Left lobe of liver (tissue), 2 donors: ENCODE measurements around the gene F10. TPM values are rescaled to one million over a fixed set of nuclear protein-coding genes. Genes with fewer than 3 reads are reported as not detected.
"Not testable (repeated sequence)": the region's sequence is repeated elsewhere in the genome, so short reads cannot be mapped to it uniquely, and the experiment has no call there.

Experiments
- ATAC-seq: fragments of 200-7000 bp; cut with Tn5 transposase; one replicate; pipeline ENCODE4 v1.9.1; 2020; ENCODE audit warnings: mild to moderate bottlenecking, moderate library complexity
- DNase-seq: peaks from one replicate; pipeline ENCODE4 v3.0.0-alpha.2; 2020; ENCODE audit warnings: low spot score
- total RNA-seq: library from RNA; stranded (reverse); gene quantifications from one replicate; pipeline ENCODE4 v1.2.1, GENCODE V29; 2021
- donor health status: DM: no; HTN: no; CAD: no; lungs with moderate emphysema.
- donor health status: DM: no; HTN: yes; CAD: no.

F10 gene
- total RNA-seq, 1 donor from 2014 or later: 124 TPM

DNA sequence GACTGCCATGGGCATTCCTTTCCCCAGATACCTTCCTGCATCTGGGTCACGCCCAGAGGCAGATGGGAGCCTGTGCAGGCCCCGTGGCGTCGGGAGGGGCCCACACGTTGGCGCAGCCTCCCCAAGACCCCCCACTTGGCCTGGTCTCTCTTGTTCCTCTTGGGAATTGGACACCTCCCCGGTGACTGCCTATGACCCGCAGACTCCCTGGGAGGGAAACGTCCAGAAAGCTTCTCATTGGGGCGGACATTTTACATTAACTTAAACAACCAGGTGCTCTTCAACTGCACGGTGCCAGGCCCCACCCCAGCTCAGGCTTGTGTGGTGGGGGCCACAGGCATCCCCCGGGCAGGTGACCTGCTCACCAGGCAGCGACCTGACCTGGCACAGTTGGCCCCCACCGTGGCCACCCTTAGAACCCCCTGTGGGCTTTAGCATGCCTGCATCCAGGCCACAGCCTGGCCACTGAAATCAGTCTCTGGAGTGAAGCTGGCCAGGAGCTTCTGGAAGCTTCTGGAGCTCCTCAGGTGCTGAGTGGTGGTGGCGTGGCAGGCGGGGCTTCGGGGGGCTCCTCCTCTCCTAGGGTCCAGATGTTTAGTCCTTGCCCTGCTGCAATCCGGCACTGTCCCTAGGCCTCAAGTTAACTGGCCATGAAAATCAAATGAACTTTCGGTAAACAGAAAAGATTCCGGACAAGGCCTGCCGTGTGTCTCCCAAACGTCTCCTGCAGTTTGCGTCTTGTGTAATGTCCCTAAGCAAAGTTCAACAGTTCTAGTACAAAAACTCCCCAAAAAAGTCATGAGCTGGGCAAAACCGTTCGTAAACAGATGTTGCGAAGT is 27.3 kb downstream of the F10 start:
- DNase-seq: peak; percentile 81
- ATAC-seq: peak; percentile 36

DNA sequence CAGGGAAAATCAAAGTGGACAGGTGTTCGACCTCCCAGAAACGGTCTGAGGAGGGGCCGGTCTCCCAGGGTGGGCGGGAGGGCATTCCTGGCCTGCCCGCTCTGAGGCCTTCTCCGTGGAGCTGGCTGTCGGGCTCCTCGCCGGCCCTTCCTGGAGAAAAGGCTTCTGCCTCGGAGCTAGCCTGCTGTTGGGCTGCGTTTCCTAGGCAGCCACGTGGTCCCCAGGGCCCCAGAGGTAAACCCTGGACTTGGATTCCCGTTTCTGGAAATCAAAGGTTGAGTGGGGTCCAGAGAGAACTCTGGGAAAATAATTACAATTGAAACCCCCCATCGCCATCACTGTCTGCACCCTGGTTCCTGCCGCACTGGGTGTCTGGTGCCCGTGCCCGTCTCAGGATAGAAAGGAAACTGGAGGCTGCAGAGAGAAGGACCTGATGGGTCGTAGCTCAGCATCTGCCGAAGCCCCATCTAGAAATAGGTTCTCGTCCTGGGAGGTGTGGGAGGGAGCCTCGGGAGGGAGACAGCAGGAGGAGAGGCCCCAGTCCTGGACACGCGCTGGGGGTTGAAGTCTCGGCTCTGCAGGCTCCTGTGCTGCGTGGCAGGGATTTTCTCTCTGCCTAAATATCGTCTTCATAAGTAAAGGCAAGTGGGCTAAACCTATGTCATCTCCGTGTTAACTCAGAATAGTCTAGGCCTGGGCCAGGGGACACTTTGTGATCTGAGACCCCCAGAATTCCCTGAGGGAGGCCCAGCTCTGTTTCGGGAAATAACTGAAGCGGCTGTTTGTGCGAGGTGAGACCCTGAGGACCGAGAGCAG is 28.2 kb downstream of the F10 start:
- DNase-seq (no peak), ATAC-seq (peak; percentile 21)

GRCh38 chr13:113151745-113152690 is 29.4 kb downstream of the F10 start:
- ATAC-seq (peak; percentile 9), DNase-seq (peak; percentile 56)

GRCh38 chr13:113152691-113152983 is 30.0 kb downstream of the F10 start:
- DNase-seq (no peak), ATAC-seq (peak; percentile 58)

DNA sequence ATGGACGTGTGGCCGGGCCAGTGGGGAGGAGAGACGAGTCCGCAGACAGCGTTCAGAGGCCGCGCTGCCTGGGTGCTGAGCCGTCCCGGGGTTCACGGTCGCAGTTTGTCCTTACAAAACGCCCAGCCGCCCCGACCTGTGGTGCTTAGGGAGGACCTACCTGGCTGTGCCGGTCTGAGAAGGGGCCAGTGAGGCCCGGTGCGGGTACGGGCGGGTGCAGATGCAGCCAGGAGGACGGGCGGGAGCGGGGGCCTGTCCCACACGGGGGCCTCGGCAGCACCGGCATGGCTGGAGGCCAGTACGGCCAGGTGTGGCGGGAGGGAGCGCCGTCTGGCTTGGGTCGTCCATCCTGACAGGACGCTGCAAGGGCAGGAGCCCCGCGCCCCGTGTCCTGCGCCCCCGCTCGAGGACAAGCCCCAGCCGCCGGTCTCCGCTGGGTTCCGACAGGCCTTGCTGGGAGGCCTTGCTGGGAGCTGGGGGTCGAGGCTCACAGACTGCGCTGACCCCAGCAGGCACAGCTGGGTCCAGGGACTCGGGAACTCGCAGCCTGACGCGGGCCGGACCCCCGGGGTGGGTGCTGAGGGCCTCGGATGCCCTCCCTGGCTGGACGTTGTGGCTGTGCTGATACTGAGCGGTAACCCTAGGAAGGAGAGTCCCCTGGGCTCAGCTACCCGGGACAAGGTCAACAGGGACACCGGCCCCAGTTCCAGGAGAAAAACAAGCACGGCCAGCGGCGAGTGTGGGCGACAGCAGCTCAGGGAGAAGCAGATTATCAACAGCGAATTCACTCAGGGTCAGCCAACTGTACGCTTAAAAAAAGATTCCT is 30.6 kb downstream of the F10 start:
- peak; percentile 39 for ATAC-seq
- peak; percentile 76 for DNase-seq

GRCh38 chr13:113153810-113154748 is 31.5 kb downstream of the F10 start:
- ATAC-seq: peak; percentile 47
- DNase-seq: peak; percentile 87

DNA sequence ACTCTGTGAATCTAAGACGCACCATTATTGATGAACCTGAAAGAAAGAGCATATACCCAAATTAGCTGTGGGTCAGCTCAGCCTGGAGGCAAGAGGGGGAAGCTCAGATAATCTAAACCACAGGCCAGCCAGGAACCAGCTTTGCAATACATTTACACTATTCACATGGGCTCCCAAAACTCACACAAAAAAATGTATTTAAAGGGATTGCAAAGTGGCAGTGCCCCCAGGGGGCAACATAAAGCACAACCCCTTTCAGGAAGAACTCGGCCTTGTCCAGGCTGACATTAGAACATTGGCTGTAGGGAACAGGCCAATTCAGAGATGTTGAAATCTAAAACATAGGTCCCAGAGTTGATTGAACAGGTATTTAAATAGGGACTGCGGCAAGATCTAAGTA is 32.6 kb downstream of the F10 start:
- ATAC-seq (no peak), DNase-seq (peak; percentile 38)

DNA sequence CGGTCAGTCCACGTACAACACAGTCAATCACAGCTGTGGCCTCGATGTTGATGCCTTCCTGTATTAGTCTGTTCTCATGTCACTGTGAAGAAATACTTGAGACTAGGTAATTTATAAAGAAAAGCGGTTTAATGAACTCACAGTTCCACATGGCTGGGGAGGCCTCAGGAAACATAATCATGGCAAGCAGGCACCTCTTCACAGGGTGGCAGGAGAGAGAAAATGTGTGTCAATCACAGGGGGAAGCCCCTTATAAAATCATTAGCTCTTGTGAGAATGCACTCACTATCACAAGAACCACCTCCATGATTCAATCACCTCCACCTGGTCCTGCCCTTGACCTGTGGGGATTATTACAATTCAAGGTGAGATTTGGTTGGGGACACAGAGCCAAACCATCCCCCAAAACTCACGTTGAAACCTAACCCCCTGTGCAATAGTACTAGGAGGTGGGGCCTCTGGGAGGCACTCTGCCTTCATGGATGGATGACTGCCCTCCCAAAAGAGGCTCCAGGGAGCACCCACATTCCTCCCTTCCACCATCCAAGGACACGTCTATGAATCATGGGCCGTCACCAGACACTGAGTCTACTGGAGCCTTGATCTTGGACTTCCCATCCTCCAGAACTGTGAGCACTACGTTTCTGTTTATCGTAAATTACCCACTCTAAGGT is 33.5 kb downstream of the F10 start:
- DNase-seq: peak; percentile 42
- no peak for ATAC-seq

GRCh38 chr13:113157206-113157928 is 34.8 kb downstream of the F10 start:
- DNase-seq (peak; percentile 41), ATAC-seq (no peak)

- ATAC-seq (peak; percentile 77), DNase-seq (peak; percentile 85)
Measured at GRCh38 chr13:113157929-113158747, 35.5 kb downstream of the F10 start, which contains the start of gene PROZ. PROZ (plus strand) TSS chr13:113158648; CDS start chr13:113158661, 13 bp downstream.

DNA sequence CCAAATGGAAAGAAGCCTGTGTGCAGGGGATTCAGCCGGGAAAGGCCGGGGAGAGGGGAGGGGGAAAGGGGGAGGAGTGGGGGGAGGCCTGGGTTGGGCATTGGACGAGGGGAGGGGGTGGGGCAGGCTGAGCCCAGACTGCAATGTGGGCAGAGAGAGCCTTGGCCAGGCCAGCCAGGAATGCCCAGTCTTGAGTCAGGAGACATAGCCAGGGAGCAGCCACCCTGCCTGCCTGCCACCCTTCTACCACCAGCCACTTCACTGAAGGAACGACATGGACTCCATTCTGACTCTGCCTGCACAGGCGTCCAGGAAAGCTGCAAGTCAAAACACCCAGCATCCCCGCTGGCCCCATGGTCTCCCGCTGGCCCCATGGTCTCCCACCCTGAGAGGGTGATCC is 36.3 kb downstream of the F10 start:
- peak; percentile 78 for DNase-seq
- ATAC-seq: peak; percentile 72

GRCh38 chr13:113159701-113160100 is 37.1 kb downstream of the F10 start:
- ATAC-seq (peak; percentile 2), DNase-seq (peak; percentile 46)

GRCh38 chr13:113160983-113161382 is 38.4 kb downstream of the F10 start:
- ATAC-seq (no peak), DNase-seq (no peak)

- DNase-seq (no peak), ATAC-seq (no peak)
Measured at GRCh38 chr13:113161433-113161832, 38.8 kb downstream of the F10 start.

GRCh38 chr13:113161975-113162374 is 39.4 kb downstream of the F10 start:
- ATAC-seq, DNase-seq: not testable (repeated sequence)

- no peak for ATAC-seq
Measured at GRCh38 chr13:113162783-113163685, 40.4 kb downstream of the F10 start.

More at GRCh38 chr13:113162783-113163685, 40.4 kb downstream of the F10 start:
- DNase-seq: peak; percentile 38
